HepG2 (cell line): ENCODE measurements around the gene THADA. TPM values are rescaled to one million over a fixed set of nuclear protein-coding genes. Genes with fewer than 3 reads are reported as not detected.

ENCODE experiments used
- ATAC-seq: fragments of 200-7000 bp; cut with Tn5 transposase; 3 replicates; pipeline ENCODE4 v1.9.1; 2020; ENCODE audit warnings: mild to moderate bottlenecking, moderate library complexity
- BruUV-seq: library from RNA; stranded (reverse); fragments of 400-500 nt; replicated peaks from 2 replicates; lab custom pipeline; 2021; lab: Mats Ljungman, UMichigan
- CTCF ChIA-PET: fragments of 300-600 bp; formaldehyde crosslinking; extraction: SDS; loops from one replicate; lab custom pipeline; 2021; ENCODE audit warnings: low total read pairs, inconsistent platforms, low intra/inter-chr PET ratio; lab: Yijun Ruan, JAX
- POLR2A ChIA-PET: fragments of 350-600 bp; sonication (Branson Sonifier 250); formaldehyde crosslinking; loops from one replicate; lab custom pipeline; 2020; ENCODE audit warnings: antibody characterized with exemption, inconsistent platforms; lab: Yijun Ruan, JAX
- DNase-seq: peaks from one replicate; pipeline ENCODE4 v3.0.0-alpha.2; 2015; ENCODE audit warnings: low spot score
- FAIRE-seq: peaks from 3 replicates; lab custom pipeline; 2011; peaks lifted over from hg19 to GRCh38; lab: Jason Lieb, UNC
- H2AFZ ChIP-seq: one replicate; pipeline ENCODE4 v1.6.1; 2011; ENCODE audit warnings: low read length, inconsistent platforms
- H3K27ac ChIP-seq: fragments of 300-600 bp; 3 replicates; pipeline ENCODE4 v1.8.0; 2011; ENCODE audit warnings: mixed run types, mild to moderate bottlenecking, mixed read lengths, low read length, inconsistent platforms; ENCODE audit not compliant: insufficient read depth; ENCODE audit errors: extremely low read length
- H3K27me3 ChIP-seq, 2 experiments: fragments of 200-600 bp in 1 of 2; 2 replicates in 1 of 2; 3 replicates in 1 of 2; pipeline versions ENCODE4 v1.6.0 to v1.8.0; 2011; ENCODE audit warnings: low read length in 2 of 2, mild to moderate bottlenecking in 2 of 2, moderate library complexity in 2 of 2, inconsistent platforms in 1 of 2; ENCODE audit not compliant: insufficient read depth in 2 of 2, control insufficient read depth in 1 of 2
- H3K36me3 ChIP-seq, 2 experiments: fragments of 200-600 bp in 1 of 2; replicated peaks in 1 of 2; 2 replicates in 1 of 2; 3 replicates in 1 of 2; pipeline versions ENCODE4 v1.5.1 to v1.8.0; 2011; ENCODE audit warnings: low read length in 2 of 2, inconsistent platforms in 1 of 2; ENCODE audit not compliant: insufficient read depth in 2 of 2, control insufficient read depth in 1 of 2
- H3K4me1 ChIP-seq: 2 replicates; pipeline ENCODE4 v1.5.1; 2012; ENCODE audit warnings: low read length, inconsistent platforms; ENCODE audit not compliant: insufficient read depth
- H3K4me2 ChIP-seq: 2 replicates; pipeline ENCODE4 v1.6.0; 2011; ENCODE audit warnings: low read depth, low read length, inconsistent platforms
- H3K4me3 ChIP-seq, 3 experiments: fragments of 200-600 bp in 1 of 3; sonication (generic), shearing (Covaris generic) in 1 of 3; replicated peaks in 1 of 3; 2 replicates each; pipeline ENCODE4 v1.5.1; 2011 to 2016; ENCODE audit warnings: low read length in 3 of 3, inconsistent platforms in 2 of 3, low read depth in 2 of 3, mild to moderate bottlenecking in 2 of 3, control low read depth in 1 of 3, mixed read lengths in 1 of 3; ENCODE audit not compliant: insufficient read depth in 1 of 3
- H3K79me2 ChIP-seq: one replicate; pipeline ENCODE4 v1.6.1; 2011; ENCODE audit warnings: low read length, inconsistent platforms; ENCODE audit not compliant: insufficient read depth
- H3K9ac ChIP-seq: 2 replicates; pipeline ENCODE4 v1.6.0; 2011; ENCODE audit warnings: mild to moderate bottlenecking, low read depth, low read length, inconsistent platforms; ENCODE audit not compliant: insufficient read depth
- H3K9me3 ChIP-seq: 2 replicates; pipeline ENCODE4 v1.5.1; 2012; ENCODE audit warnings: mild to moderate bottlenecking, low read length
- H4K20me1 ChIP-seq: 2 replicates; pipeline ENCODE4 v1.6.0; 2011; ENCODE audit warnings: inconsistent platforms, mild to moderate bottlenecking, low read length, moderate library complexity; ENCODE audit not compliant: insufficient read depth
- ATF4 ChIP-seq, 2 experiments: fragments of 450-650 bp in 1 of 2; sonication (generic) in 1 of 2; formaldehyde crosslinking; IDR thresholded peaks; 2 replicates each; pipeline versions ENCODE4 v1.5.0 to v1.8.0; 2020 to 2022; ENCODE audit warnings: mild to moderate bottlenecking in 1 of 2, missing genetic modification reagents in 1 of 2
- DPF2 ChIP-seq: sonication (generic); formaldehyde crosslinking; IDR thresholded peaks from 2 replicates; pipeline ENCODE4 v1.4.0; 2020; ENCODE audit warnings: mild to moderate bottlenecking, low read depth, missing genetic modification reagents, borderline replicate concordance
- NFYB ChIP-seq: sonication (generic); formaldehyde crosslinking; IDR thresholded peaks from 2 replicates; pipeline ENCODE4 v1.4.0; 2020; ENCODE audit warnings: missing genetic modification reagents
- POGK ChIP-seq: sonication (generic); formaldehyde crosslinking; conservative IDR thresholded peaks from 2 replicates; pipeline ENCODE4 v1.8.0; 2022; ENCODE audit warnings: mild to moderate bottlenecking, moderate library complexity, missing genetic modification reagents
- SAP130 ChIP-seq: IDR thresholded peaks from 2 replicates; pipeline ENCODE4 v1.6.1; 2016; ENCODE audit warnings: low read depth
- SP2 ChIP-seq: sonication (generic); formaldehyde crosslinking; IDR thresholded peaks from 2 replicates; pipeline ENCODE4 v1.5.1; 2020; ENCODE audit warnings: mild to moderate bottlenecking, missing genetic modification reagents
- TRAFD1 ChIP-seq: sonication (generic); formaldehyde crosslinking; IDR thresholded peaks from 2 replicates; pipeline ENCODE4 v1.5.1; 2020; ENCODE audit warnings: missing genetic modification reagents, mild to moderate bottlenecking, borderline replicate concordance
- ZFP37 ChIP-seq: sonication (generic); formaldehyde crosslinking; IDR thresholded peaks from 2 replicates; pipeline ENCODE4 v1.4.0; 2020; ENCODE audit warnings: missing genetic modification reagents, borderline replicate concordance
- ZNF407 ChIP-seq: sonication (generic); formaldehyde crosslinking; IDR thresholded peaks from one replicate; pipeline ENCODE4 v1.5.1; 2020; ENCODE audit warnings: mild to moderate bottlenecking, missing genetic modification reagents; ENCODE audit errors: not compliant biosample characterization
- ZNF460 ChIP-seq: sonication (generic); formaldehyde crosslinking; IDR thresholded peaks from 2 replicates; pipeline ENCODE4 v1.5.1; 2020; ENCODE audit warnings: missing genetic modification reagents, mild to moderate bottlenecking, borderline replicate concordance
- ZNF747 ChIP-seq: sonication (generic); formaldehyde crosslinking; IDR thresholded peaks from 2 replicates; pipeline ENCODE4 v1.8.1; 2023; ENCODE audit warnings: missing genetic modification reagents, mild to moderate bottlenecking, borderline replicate concordance
- ZNF841 ChIP-seq: sonication (generic); formaldehyde crosslinking; IDR thresholded peaks from 2 replicates; pipeline ENCODE4 v1.8.1; 2023; ENCODE audit warnings: missing genetic modification reagents, borderline replicate concordance
- WGBS: methylation state at CpG from one replicate; pipeline ENCODE4 v1.1.6; 2017; ENCODE audit warnings: low lambda C conversion rate; 5-methylcytosine and 5-hydroxymethylcytosine counted together
- in situ Hi-C: cut with HindIII; loops from 2 replicates; pipeline ENCODE4 v1.10.0; 2017; ENCODE audit warnings: low pct_unique_long_range_greater_than_20kb; ENCODE audit not compliant: extremely low pct_ligation_motif_present
- intact Hi-C: fragments of 100-400 bp; cut with micrococcal nuclease; formaldehyde crosslinking; loops from one replicate; pipeline ENCODE4 v1.10.0; 2022; ENCODE audit not compliant: unreplicated experiment
- polyA plus RNA-seq, 8 experiments: library from polyadenylated mRNA; depleted of rRNA in 3 of 8; stranded (reverse) in 7 of 8; unstranded in 1 of 8; fragments of >200 nt; fragmentation: Illumina TruSeq in 4 of 8; extraction: Trizol in 4 of 8; gene quantifications; 2 replicates each; pipeline versions ENCODE4 v1.2.1 to v1.2.3, GENCODE V29; 2011 to 2016; ENCODE audit warnings: low read depth in 4 of 8, missing spikeins in 1 of 8, mixed read lengths in 1 of 8; ENCODE audit not compliant: insufficient read depth in 1 of 8
- total RNA-seq, 5 experiments: library from RNA; depleted of rRNA; stranded (reverse); fragments of >200 nt; fragmentation: Illumina TruSeq; extraction: Trizol; gene quantifications; 2 replicates each; pipeline ENCODE4 v1.2.3, GENCODE V29; 2016; ENCODE audit warnings: low read depth in 1 of 5

Gene THADA
- total and polyA plus RNA-seq, 2 of the 13 experiments (the other 11 are each of a cell fraction or from before 2014, with no cell fraction given), result 12.7 to 21.7 TPM

- Histone ChIP-seq H3K79me2 (no peaks in the 10 kb centered on the region), H3K27ac (no peak overlapping the region), H3K36me3 (0 out of 5 replicates have a peak, but pooled peaks cover 0 to 5% of the 10 kb centered on the region in 2 experiments), H3K4me3 (no peak overlapping the region), H3K27me3 (no peaks in the 10 kb centered on the region), H3K4me2 (no peak overlapping the region), H3K9me3 (no peaks in the 10 kb centered on the region), H2AFZ (no peak overlapping the region), H3K4me1 (peaks cover 59% of the 10 kb centered on the region), H3K9ac (no peak overlapping the region), H4K20me1 (no peaks in the 10 kb centered on the region)
- ATAC-seq (no peak), DNase-seq (no peak), FAIRE-seq (no peak)
- BruUV-seq, result no TSS peak
- 79% methylated on average over 4 of the region's 4 CpGs for WGBS
- ChIA-PET CTCF (no interaction called here), POLR2A (interaction anchor here (1.1 kb wide), 1 partner anchor 11 kb away, joined by 3 read pairs; no protein-coding TSS in a partner anchor)
- intact Hi-C loops (no loop called here), in situ Hi-C loops (no loop called here)
- no peak for TF ChIP-seq SP2 (CRISPR knock-in tag)
- TF ChIP-seq ATF4 (CRISPR knock-in tag; IDR thresholded peaks at IDR 0.05), result no peak
- TF ChIP-seq NFYB (CRISPR knock-in tag), result no peak
- TF ChIP-seq ZNF407 (CRISPR knock-in tag), result no peak
- no peak for TF ChIP-seq SAP130 (CRISPR knock-in tag)
- no peak for TF ChIP-seq ZNF747 (CRISPR knock-in tag)
- no peak for TF ChIP-seq ZNF841 (CRISPR knock-in tag)
- no peak for TF ChIP-seq DPF2 (CRISPR knock-in tag)
- TF ChIP-seq ZNF460 (CRISPR knock-in tag), result no peak
- no peak for TF ChIP-seq POGK (CRISPR knock-in tag)
- TF ChIP-seq ZFP37 (CRISPR knock-in tag), result no peak
- TF ChIP-seq TRAFD1 (CRISPR knock-in tag), result no peak
Measured at GRCh38 chr2:43443282-43443681, 152.6 kb downstream of the THADA start.
